GM12878 (cell line): ENCODE results near the gene SMG6. TPM values are rescaled to one million over a fixed set of nuclear protein-coding genes. Genes with fewer than 3 reads are reported as not detected.

ENCODE experiments used
- ATAC-seq: fragments of 200-7000 bp; cut with Tn5 transposase; 3 replicates; pipeline ENCODE4 v1.9.1; 2020; ENCODE audit warnings: mild to moderate bottlenecking, moderate library complexity
- BruUV-seq: library from RNA; stranded (reverse); fragments of 400-500 nt; replicated peaks from 2 replicates; lab custom pipeline; 2021; lab: Mats Ljungman, UMichigan
- CTCF ChIA-PET: fragments of 300-600 bp; sonication (Branson Sonifier 250); formaldehyde crosslinking; extraction: SDS; loops from one replicate; lab custom pipeline; 2021; ENCODE audit warnings: inconsistent platforms; lab: Yijun Ruan, JAX
- POLR2A ChIA-PET: fragments of 350-600 bp; formaldehyde crosslinking; extraction: SDS; loops from one replicate; lab custom pipeline; 2021; ENCODE audit warnings: inconsistent platforms; lab: Charles Lee
- RAD21 ChIA-PET: fragments of 300-600 bp; sonication (Branson Sonifier 250); formaldehyde crosslinking; loops from one replicate; lab custom pipeline; 2023; ENCODE audit warnings: antibody characterized with exemption; ENCODE audit not compliant: unreplicated experiment; lab: Charles Lee
- SMC1A ChIA-PET: fragments of 300-600 bp; sonication (Branson Sonifier 250); formaldehyde crosslinking; loops from one replicate; lab custom pipeline; 2023; ENCODE audit not compliant: unreplicated experiment, uncharacterized antibody; lab: Charles Lee
- DNase-seq: peaks from one replicate; pipeline ENCODE4 v3.0.0-alpha.2; 2011; ENCODE audit warnings: low read depth, low spot score
- FAIRE-seq: peaks from 3 replicates; lab custom pipeline; 2011; peaks lifted over from hg19 to GRCh38; lab: Jason Lieb, UNC
- H2AFZ ChIP-seq: 2 replicates; pipeline ENCODE4 v1.6.0; 2011; ENCODE audit warnings: low read depth, low read length, control low read depth; ENCODE audit not compliant: control insufficient read depth
- H3K27ac ChIP-seq: 2 replicates; pipeline ENCODE4 v1.5.1; 2011; ENCODE audit warnings: control low read depth; ENCODE audit not compliant: control insufficient read depth, insufficient read depth
- H3K27me3 ChIP-seq, 2 experiments: replicated peaks in 1 of 2; 2 replicates each; pipeline versions ENCODE4 v1.6.0 to v1.6.1; 2011; ENCODE audit warnings: low read length in 1 of 2; ENCODE audit not compliant: control insufficient read depth in 2 of 2, insufficient read depth in 2 of 2
- H3K36me3 ChIP-seq, 2 experiments: 2 replicates each; pipeline ENCODE4 v1.5.1; 2011; ENCODE audit warnings: low read length in 1 of 2; ENCODE audit not compliant: control insufficient read depth in 2 of 2, insufficient read depth in 2 of 2
- H3K4me1 ChIP-seq: 2 replicates; pipeline ENCODE4 v1.6.1; 2011; ENCODE audit warnings: mild to moderate bottlenecking, low read length, moderate library complexity, mixed read lengths; ENCODE audit not compliant: control insufficient read depth, insufficient read depth
- H3K4me2 ChIP-seq: 2 replicates; pipeline ENCODE4 v1.6.0; 2011; ENCODE audit warnings: control low read depth; ENCODE audit not compliant: control insufficient read depth, insufficient read depth
- H3K4me3 ChIP-seq: fragments of 200-600 bp; sonication (generic); 2 replicates; pipeline ENCODE4 v1.5.1; 2016
- H3K79me2 ChIP-seq: 2 replicates; pipeline ENCODE4 v1.6.0; 2011; ENCODE audit warnings: low read length; ENCODE audit not compliant: control insufficient read depth, insufficient read depth
- H3K9ac ChIP-seq: 2 replicates; pipeline ENCODE4 v1.8.0; 2011; ENCODE audit warnings: low read length, control low read depth, mixed read lengths; ENCODE audit not compliant: control insufficient read depth, insufficient read depth
- H3K9me3 ChIP-seq: replicated peaks from 3 replicates; pipeline ENCODE4 v1.5.1; 2011; ENCODE audit warnings: mild to moderate bottlenecking, low read length; ENCODE audit not compliant: control insufficient read depth, insufficient read depth
- H4K20me1 ChIP-seq: 2 replicates; pipeline ENCODE4 v1.6.0; 2011; ENCODE audit not compliant: control insufficient read depth, insufficient read depth
- CBX5 ChIP-seq: sonication (generic); IDR thresholded peaks from 2 replicates; pipeline ENCODE4 v1.6.1; 2016; ENCODE audit warnings: low read depth, moderate library complexity, mild to moderate bottlenecking, inconsistent platforms
- KLF5 ChIP-seq: fragments of 450-650 bp; IDR thresholded peaks from 2 replicates; pipeline ENCODE4 v1.6.1; 2014; ENCODE audit warnings: mild to moderate bottlenecking; ENCODE audit not compliant: partially characterized antibody
- MEF2A ChIP-seq: IDR thresholded peaks from 2 replicates; pipeline ENCODE4 v1.6.1; 2011; ENCODE audit warnings: low read depth, mild to moderate bottlenecking, low read length, moderate library complexity; ENCODE audit not compliant: insufficient read depth
- SPI1 ChIP-seq: IDR thresholded peaks from 2 replicates; pipeline ENCODE4 v1.6.1; 2011; ENCODE audit warnings: low read depth, mild to moderate bottlenecking, low read length, moderate library complexity, borderline replicate concordance; ENCODE audit not compliant: insufficient read depth
- WGBS: methylation state at CpG from one replicate; pipeline ENCODE4 v1.1.6; 2016; ENCODE audit warnings: low lambda C conversion rate; ENCODE audit not compliant: insufficient replicate concordance, insufficient coverage; ENCODE audit errors: missing lambda C conversion rate; 5-methylcytosine and 5-hydroxymethylcytosine counted together
- in situ Hi-C: fragments of 300-500 bp; cut with MboI; formaldehyde crosslinking; loops from 9 replicates; pipeline ENCODE4 v1.14.3; 2018; ENCODE audit warnings: mixed read lengths
- intact Hi-C: fragments of 100-400 bp; cut with micrococcal nuclease; formaldehyde crosslinking; loops from one replicate; pipeline ENCODE4 v1.14.2; 2022; ENCODE audit not compliant: unreplicated experiment
- polyA plus RNA-seq, 11 experiments: library from polyadenylated mRNA; depleted of rRNA in 4 of 11; unstranded in 6 of 11; stranded (reverse) in 5 of 11; fragments of >200 nt; fragmentation: Nextera tagmentation in 4 of 11; fragmentation: Illumina TruSeq in 1 of 11; extraction: Ambion mirVana in 4 of 11; extraction: Trizol in 1 of 11; gene quantifications; 1 replicate in 1 of 11; 2 replicates in 10 of 11; pipeline versions ENCODE4 v1.2.1 to v1.2.3, GENCODE V29; 2011 to 2016; ENCODE audit warnings: inconsistent platforms in 2 of 11, missing spikeins in 2 of 11, low read depth in 1 of 11
- total RNA-seq, 4 experiments: library from RNA; depleted of rRNA in 3 of 4; stranded (reverse); fragments of >200 nt in 3 of 4; fragmentation: Illumina TruSeq in 1 of 4; extraction: Trizol in 1 of 4; gene quantifications; 2 replicates each; pipeline versions ENCODE4 v1.2.1 to v1.2.3, GENCODE V29; 2013 to 2021

Gene SMG6
- total and polyA plus RNA-seq, 10 of the 15 experiments (the other 5 are each of a cell fraction or from before 2014, with no cell fraction given): 0.58 to 28.7 (median 15.7) TPM

- BruUV-seq: no TSS peak
- TF ChIP-seq CBX5 (no peak), MEF2A (0 out of 2 replicates have a peak, but pooled peaks have one; percentile 22)
- TF ChIP-seq, all 136 proteins: peak for 1
- Histone ChIP-seq H3K4me2 (no peak overlapping the region), H3K9ac (no peak overlapping the region), H3K79me2 (peaks cover 6% of the 10 kb centered on the region), H3K4me3 (no peak overlapping the region), H3K27ac (no peak overlapping the region), H3K9me3 (no peaks in the 10 kb centered on the region), H2AFZ (no peak overlapping the region), H3K36me3 (peaks cover 11% of the 10 kb centered on the region in 2 experiments; a peak in 3 of 4 replicates), H3K27me3 (no peaks in the 10 kb centered on the region), H3K4me1 (no peaks in the 10 kb centered on the region), H4K20me1 (no peaks in the 10 kb centered on the region)
- ATAC-seq: no peak
- in situ Hi-C loops: no loop called here
- 94% methylated on average over 12 of the region's 12 CpGs for whole genome bisulfite sequencing
- ChIA-PET SMC1A (interaction anchor here (0.8 to 2.1 kb wide), 5 partner anchors 12 to 118 kb away, joined by 3 to 9 read pairs (median 3); no protein-coding TSS in a partner anchor), CTCF (interaction anchor here (0.6 to 1.3 kb wide), 3 partner anchors 10 to 122 kb away, joined by 3 to 5 read pairs (median 3); no protein-coding TSS in a partner anchor), POLR2A (interaction anchor here (0.8 kb wide), 1 partner anchor 14 kb away, joined by 4 read pairs; no protein-coding TSS in a partner anchor), RAD21 (interaction anchor here (0.6 to 1.3 kb wide), 4 partner anchors 12 to 155 kb away, joined by 3 to 5 read pairs (median 3); no protein-coding TSS in a partner anchor)
- intact Hi-C loops: no loop called here
- no peak for DNase-seq
- FAIRE-seq: no peak
These were observed 95.6 kb downstream of the SMG6 start for GRCh38 chr17:2207815-2208515.

GRCh38 chr17:2204393-2204792 lies 99.2 kb downstream of the SMG6 start:
- POLR2A ChIA-PET: interaction anchor here (1.3 to 1.4 kb wide), 2 partner anchors 8 to 36 kb away, joined by 3 read pairs; no protein-coding TSS in a partner anchor
- intact Hi-C loops: no loop called here

More at GRCh38 chr17:2204393-2204792, 99.2 kb downstream of the SMG6 start:
- H3K9ac ChIP-seq: no peak overlapping the region
- no peaks in the 10 kb centered on the region for H3K9me3 ChIP-seq
- ATAC-seq (no peak), DNase-seq (no peak), FAIRE-seq (no peak)
- TF ChIP-seq KLF5: no peak
- 0 out of 2 replicates have a peak, but pooled peaks have one; percentile 5 for TF ChIP-seq SPI1
- in situ Hi-C loops: no loop called here
- H3K27me3 ChIP-seq: no peaks in the 10 kb centered on the region
- no peak overlapping the region for H2AFZ ChIP-seq
- BruUV-seq: no TSS peak
- no peaks in the 10 kb centered on the region; the same call in 1 of the 2 replicates for H3K79me2 ChIP-seq
- over 99% methylated on average over 7 of the region's 7 CpGs for WGBS
- SMC1A ChIA-PET: interaction anchor here (0.7 to 3.9 kb wide), 10 partner anchors 10 to 145 kb away, joined by 3 to 16 read pairs (median 4); no protein-coding TSS in a partner anchor
- peaks cover 6 to 13% of the 10 kb centered on the region in 2 experiments for H3K36me3 ChIP-seq
- H3K27ac ChIP-seq: no peak overlapping the region
- H3K4me1 ChIP-seq: no peaks in the 10 kb centered on the region
- no peak overlapping the region for H3K4me3 ChIP-seq
- CTCF ChIA-PET: interaction anchor here (0.6 to 2.2 kb wide), 7 partner anchors 8 to 148 kb away, joined by 3 to 7 read pairs (median 4); no protein-coding TSS in a partner anchor
- RAD21 ChIA-PET: interaction anchor here (1.0 to 1.5 kb wide), 3 partner anchors 18 to 82 kb away, joined by 3 to 4 read pairs (median 3); no protein-coding TSS in a partner anchor
- no peak overlapping the region for H3K4me2 ChIP-seq
- H4K20me1 ChIP-seq: no peaks in the 10 kb centered on the region
